ELR (cell line): Measurements from ENCODE around the gene ROR1.
"Not testable (repeated sequence)": the region's sequence is repeated elsewhere in the genome, so short reads cannot be mapped to it uniquely, and the experiment has no call there.

Experiments
- DNase-seq: peaks from one replicate; pipeline ENCODE4 v3.0.0-alpha.2; 2015; ENCODE audit warnings: low read depth

ROR1 gene

DNA sequence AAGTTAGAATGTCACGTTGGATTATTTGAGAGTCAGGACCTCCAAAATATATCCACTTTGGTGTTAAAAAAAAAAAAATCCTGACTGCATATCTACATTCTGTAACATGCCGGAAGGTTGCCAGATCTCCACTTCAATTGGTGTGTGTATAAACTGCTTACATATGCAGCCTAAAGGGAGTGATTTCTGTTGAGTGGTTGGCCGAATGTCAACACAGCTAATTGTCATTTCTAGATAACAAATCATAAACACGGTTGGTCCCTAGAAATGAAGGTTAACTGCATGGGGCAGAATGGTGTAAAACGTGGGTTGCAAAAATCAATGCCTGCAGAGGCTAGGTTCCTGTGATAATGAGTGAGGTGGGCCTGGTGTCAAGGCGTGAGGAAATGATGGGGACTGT is 15.0 kb upstream of the ROR1 start:
- no peak for DNase-seq

DNA sequence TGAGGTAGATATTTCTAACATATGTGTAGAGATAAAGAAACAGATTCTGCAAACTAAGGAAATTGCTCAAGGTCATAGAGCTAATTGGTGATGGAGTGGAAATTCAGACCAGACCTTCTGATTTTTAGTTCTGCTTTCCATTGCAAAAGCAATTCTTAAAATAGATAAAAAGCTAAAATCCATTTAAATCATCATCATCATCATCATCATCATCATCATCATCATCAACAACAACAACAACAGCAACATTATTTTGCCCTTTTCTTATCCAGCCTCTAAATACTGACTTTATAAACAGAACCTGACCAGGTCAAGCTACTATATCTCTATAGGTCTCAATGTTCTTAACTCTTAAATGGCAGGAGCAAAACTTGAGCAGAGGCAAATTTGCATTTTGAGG is 14.0 kb upstream of the ROR1 start:
- DNase-seq, result no peak

GRCh38 chr1:63770381-63770780 is 3.4 kb upstream of the ROR1 start:
- DNase-seq, result no peak

- DNase-seq, result no peak
These were observed 1.6 kb upstream of the ROR1 start for GRCh38 chr1:63772201-63772600.

- no peak for DNase-seq
These were observed 941 bp upstream of the ROR1 start for GRCh38 chr1:63772876-63773275.

- DNase-seq, result no peak
These were observed 362 bp upstream of the ROR1 start for GRCh38 chr1:63773496-63773814.

DNA sequence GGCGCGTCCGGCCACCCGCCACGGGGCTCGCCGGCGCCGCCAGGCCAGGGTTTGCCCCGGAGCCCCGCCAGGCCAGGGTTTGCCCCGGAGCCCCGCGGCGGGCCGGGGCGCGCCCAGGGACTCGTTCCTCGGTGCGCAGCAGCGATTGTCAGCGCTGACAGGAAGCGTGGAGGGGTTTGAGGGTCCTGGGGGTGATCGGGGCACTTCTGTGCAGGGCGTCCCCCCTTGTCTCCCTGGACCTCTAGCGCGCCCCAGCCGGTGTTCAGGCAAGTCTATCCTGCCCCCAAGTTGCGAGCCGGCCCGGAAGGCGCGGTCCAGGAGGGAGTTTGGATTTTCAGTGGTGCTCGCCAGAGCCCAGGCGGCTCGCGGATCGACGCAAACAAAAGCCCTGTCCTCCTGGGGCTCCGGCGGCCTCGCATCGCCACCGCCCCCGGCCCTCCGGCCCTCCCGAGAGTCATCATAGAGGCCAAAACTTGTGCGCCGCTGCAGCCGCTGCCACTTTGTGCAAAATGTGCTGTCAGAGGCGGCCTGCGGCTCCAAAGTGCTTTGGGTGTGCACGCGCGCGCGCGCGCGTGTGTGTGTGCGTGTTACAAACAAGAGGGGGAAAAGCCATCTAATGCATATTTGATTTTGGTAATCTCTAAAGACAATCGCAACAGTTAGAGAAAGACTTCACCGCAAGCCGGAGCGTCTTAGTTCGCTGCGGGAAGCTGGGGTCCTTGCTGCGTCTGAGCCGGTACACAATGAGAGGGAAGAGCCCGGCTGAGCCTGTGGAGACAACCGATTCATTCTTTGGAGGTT is 1.0 kb downstream of the ROR1 start:
- peak; percentile 28 for DNase-seq

DNA sequence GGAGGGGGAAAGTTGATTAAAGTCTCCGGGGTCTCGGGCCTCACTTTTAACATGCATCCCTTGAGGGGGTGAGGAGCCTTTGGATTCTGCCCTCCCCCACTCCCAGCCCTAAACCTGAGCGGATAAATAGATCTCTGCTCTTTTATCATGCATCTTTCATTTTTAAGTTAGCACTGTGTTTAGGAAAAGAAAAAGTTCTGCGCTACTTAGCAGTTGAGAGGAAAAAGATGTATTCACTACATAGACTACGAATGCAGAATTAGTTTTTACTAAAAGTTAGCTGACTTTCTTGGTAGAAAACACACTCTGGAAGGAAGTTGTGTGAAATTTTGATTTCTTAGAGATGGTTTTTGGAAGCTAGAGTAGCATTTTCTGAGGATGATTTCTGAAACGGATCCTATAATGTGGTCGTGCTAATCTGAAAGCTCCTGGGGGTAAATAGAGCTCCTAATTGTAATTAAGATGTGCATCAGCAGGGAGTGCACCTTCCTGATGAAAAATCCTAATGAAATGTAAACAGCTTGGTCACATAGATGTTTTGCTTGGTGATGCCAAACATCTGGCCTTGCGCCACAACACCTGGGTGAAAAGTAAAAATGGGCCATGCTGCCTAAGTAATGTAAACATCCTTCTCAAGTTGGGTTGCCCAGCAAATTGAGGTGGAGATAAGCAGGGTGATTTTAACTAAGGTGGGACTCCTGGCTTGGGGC is 1.8 kb downstream of the ROR1 start:
- no peak for DNase-seq

DNA sequence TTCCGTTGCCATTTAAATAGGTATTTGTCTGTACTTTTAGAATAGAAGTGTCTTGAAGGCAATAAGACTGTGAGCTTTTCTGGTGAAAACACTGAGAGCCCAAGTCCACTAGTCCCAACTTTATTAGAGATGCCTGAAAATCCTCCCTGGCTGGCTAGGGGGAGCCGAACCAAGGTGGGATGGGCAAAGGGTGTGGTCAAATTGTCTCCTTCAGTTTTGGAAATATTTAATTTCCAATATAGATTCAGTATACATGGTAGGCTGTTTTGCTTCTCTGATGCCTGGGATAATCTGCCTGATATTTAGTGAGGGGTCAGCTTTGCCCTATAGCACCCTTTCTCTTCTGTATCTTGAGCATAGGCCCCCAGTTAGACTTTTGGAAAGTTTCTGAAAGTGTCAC is 3.5 kb downstream of the ROR1 start:
- no peak for DNase-seq

DNA sequence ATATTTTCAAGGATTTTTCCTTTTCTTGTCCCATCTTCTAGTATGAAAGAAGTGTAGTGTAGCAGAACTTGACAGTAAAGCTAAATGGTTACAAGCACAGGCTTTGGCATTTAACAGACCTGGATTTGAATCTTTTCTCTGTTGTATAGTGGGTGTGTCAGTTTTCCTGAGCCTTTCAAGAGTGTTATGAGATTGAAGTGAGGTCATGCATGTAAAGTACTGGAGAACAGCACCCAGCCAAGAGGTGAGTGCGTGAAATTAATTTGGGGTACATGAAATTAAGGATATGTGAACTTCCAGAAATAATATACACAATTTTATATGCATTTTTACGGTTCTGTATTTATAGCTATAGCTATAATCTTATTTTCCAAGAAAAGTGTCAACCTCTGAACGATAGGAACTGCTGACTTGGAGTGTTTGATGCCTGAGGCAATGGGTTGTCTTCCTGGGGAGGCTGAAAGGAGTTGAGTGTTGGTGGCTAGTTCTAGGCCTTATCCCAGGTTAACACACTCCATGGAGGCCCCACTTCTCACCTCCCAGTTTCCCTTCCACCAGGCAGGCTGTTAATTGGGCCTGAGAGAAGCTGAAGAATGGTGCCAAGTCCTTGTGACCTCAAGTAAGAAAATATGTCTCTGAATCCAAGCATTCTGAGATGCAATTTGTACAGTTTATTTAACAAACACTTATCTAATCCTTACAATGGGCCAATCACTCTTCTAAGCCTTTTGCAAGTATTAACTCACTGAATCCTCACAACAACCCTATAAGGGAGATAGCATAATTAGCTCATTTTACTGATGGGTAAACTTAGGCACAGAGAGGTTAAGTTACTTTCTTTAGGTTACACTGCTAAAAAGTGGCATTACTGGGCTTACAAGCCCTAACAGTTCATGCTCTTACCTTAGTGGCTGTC is 4.4 kb downstream of the ROR1 start:
- no peak for DNase-seq

- no peak for DNase-seq
These were observed 5.8 kb downstream of the ROR1 start for GRCh38 chr1:63779338-63780211.

- DNase-seq, result no peak
These were observed 6.7 kb downstream of the ROR1 start for GRCh38 chr1:63780565-63780964.

- no peak for DNase-seq
These were observed 9.2 kb downstream of the ROR1 start for GRCh38 chr1:63782982-63783381.

DNA sequence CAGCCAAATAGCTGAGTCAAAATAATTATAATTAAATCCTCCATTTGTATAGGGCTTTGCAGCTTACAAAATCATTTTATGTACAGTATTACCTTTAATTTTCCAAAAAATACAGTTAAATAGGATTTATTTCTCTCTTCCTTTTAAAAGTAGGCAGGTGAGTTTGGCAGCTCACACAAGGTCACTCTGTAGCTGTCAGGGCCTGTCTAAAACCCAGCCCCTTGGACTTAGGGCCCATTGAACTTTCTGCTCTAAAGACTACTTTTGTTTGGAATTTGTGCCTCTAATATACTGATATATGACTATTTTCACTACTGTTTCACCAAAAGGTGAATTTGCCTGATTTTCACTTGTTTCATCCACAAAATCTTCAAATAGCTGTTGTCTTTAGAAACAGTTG is 10.3 kb downstream of the ROR1 start:
- no peak for DNase-seq

- DNase-seq, result no peak
These were observed 10.9 kb downstream of the ROR1 start for GRCh38 chr1:63784489-63785390.

DNA sequence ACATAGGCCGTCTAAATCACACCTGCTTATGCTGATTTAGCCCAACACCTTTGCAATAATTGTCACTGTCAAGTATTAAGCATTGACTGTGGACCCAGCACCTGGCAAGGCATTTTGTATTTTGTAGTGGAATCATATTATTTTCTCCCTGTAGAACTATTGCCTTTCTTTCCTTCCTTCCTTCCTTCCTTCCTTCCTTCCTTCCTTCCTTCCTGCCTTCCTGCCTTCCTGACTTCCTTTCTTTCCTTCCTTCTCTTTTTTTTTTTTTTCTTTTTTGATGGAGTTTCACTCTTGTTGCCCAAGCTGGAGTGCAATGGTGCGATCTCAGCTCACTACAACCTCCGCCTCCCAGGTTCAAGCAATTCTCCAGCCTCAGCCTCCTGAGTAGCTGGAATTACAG is 13.5 kb downstream of the ROR1 start:
- not testable (repeated sequence) for DNase-seq

- no peak for DNase-seq
These were observed 14.1 kb downstream of the ROR1 start for GRCh38 chr1:63787875-63788274.

GRCh38 chr1:63789856-63790605 is 16.2 kb downstream of the ROR1 start:
- no peak for DNase-seq

DNA sequence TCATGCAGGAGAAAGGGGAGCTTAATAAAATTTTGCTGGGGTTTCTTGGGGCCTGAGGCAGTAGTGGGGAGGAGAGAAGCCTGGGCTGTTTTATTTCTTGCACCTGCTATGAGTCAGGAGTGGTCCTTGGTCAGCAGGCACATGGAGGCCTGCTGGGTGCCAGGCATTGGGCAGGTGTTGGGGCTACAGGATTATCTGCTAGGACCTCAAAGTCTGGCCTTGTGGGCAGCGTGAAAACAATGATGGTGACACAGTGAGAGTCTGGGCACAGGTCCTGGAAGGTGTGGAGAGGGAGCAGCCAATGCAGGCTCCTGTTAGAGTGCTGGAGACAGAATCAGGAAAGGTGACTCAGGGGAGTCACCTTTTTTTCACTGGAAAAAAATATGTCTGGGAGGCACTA is 17.2 kb downstream of the ROR1 start:
- DNase-seq, result no peak

- no peak for DNase-seq
These were observed 18.3 kb downstream of the ROR1 start for GRCh38 chr1:63792152-63792551.
